Tibial nerve (tissue), 4 donors: ENCODE measurements around the gene SLC24A3. TPM values are rescaled to one million over a fixed set of nuclear protein-coding genes. Genes with fewer than 3 reads are reported as not detected.

ENCODE experiments used
- DNase-seq, 2 donors: peaks; one replicate each; pipeline ENCODE4 v3.0.0-alpha.2; 2019; ENCODE audit warnings: low spot score in 2 of 2
- H3K27ac ChIP-seq, 4 donors: fragments of 200-600 bp; sonication (generic) in 3 of 4; one replicate each; pipeline ENCODE4 v1.5.1; 2017 to 2019; ENCODE audit warnings: mild to moderate bottlenecking in 1 of 4
- H3K27me3 ChIP-seq, 2 donors: fragments of 200-600 bp; sonication (generic) in 1 of 2; one replicate each; pipeline versions ENCODE4 v1.5.1 to v1.6.0; 2017 to 2019
- H3K36me3 ChIP-seq, 3 donors: fragments of 200-600 bp; sonication (generic); one replicate each; pipeline ENCODE4 v1.5.1; 2018 to 2019
- H3K4me1 ChIP-seq, 4 donors: fragments of 200-600 bp; sonication (generic) in 3 of 4; one replicate each; pipeline ENCODE4 v1.5.1; 2017 to 2019
- H3K4me3 ChIP-seq, 4 donors: fragments of 200-600 bp; sonication (generic) in 3 of 4; one replicate each; pipeline ENCODE4 v1.5.1; 2017 to 2019; ENCODE audit warnings: mild to moderate bottlenecking in 1 of 4, moderate library complexity in 1 of 4
- H3K9me3 ChIP-seq, 4 donors: fragments of 200-600 bp; sonication (generic) in 3 of 4; one replicate each; pipeline ENCODE4 v1.5.1; 2017 to 2019
- CTCF ChIP-seq, 5 experiments: fragments of 200-600 bp in 3 of 5; fragments of 450-650 bp in 2 of 5; sonication (generic) in 3 of 5; IDR thresholded peaks; one replicate each; pipeline ENCODE4 v1.5.1; 2016 to 2019; ENCODE audit warnings: antibody characterized with exemption in 5 of 5, mild to moderate bottlenecking in 3 of 5, moderate library complexity in 2 of 5
- EP300 ChIP-seq, 2 donors: sonication (generic); formaldehyde crosslinking; IDR thresholded peaks; one replicate each; pipeline ENCODE4 v1.6.1; 2017; ENCODE audit warnings: antibody characterized with exemption in 2 of 2, mild to moderate bottlenecking in 1 of 2
- POLR2A ChIP-seq, 2 donors: fragments of 450-650 bp; IDR thresholded peaks; one replicate each; pipeline ENCODE4 v1.6.1; 2017; ENCODE audit warnings: antibody characterized with exemption in 2 of 2, mild to moderate bottlenecking in 2 of 2, moderate library complexity in 2 of 2
- WGBS, 2 donors: methylation state at CpG; one replicate each; pipeline ENCODE4 v1.1.5; 2018; 5-methylcytosine and 5-hydroxymethylcytosine counted together
- total RNA-seq, 4 donors: library from RNA; depleted of rRNA; stranded (reverse); fragments of >200 nt; gene quantifications; one replicate each; pipeline ENCODE4 v1.1.0, GENCODE V29; 2016

The SLC24A3 gene
- total RNA-seq, 4 donors from 2014 or later: 1.3 to 4.0 (median 2.7) TPM

GRCh38 chr20:19304389-19304788 lies 91.9 kb downstream of the SLC24A3 start:
- H3K27me3 ChIP-seq: no peaks in the 10 kb centered on the region
- H3K4me3 ChIP-seq: no peak overlapping the region
- H3K27ac ChIP-seq: no peak overlapping the region
- no peak for TF ChIP-seq POLR2A (IDR thresholded peaks at IDR 0.05)
- no peak for TF ChIP-seq EP300 (IDR thresholded peaks at IDR 0.05)
- no peak for TF ChIP-seq CTCF (IDR thresholded peaks at IDR 0.05)
- H3K36me3 ChIP-seq: no peaks in the 10 kb centered on the region
- no peak for DNase-seq
- H3K4me1 ChIP-seq: no peaks in the 10 kb centered on the region
- H3K9me3 ChIP-seq: peaks cover 0 to 9% (median 0%) of the 10 kb centered on the region in 4 donors
- 70 to 74% methylated on average over 5 of the region's 5 CpGs for WGBS, 2 donors

DNA sequence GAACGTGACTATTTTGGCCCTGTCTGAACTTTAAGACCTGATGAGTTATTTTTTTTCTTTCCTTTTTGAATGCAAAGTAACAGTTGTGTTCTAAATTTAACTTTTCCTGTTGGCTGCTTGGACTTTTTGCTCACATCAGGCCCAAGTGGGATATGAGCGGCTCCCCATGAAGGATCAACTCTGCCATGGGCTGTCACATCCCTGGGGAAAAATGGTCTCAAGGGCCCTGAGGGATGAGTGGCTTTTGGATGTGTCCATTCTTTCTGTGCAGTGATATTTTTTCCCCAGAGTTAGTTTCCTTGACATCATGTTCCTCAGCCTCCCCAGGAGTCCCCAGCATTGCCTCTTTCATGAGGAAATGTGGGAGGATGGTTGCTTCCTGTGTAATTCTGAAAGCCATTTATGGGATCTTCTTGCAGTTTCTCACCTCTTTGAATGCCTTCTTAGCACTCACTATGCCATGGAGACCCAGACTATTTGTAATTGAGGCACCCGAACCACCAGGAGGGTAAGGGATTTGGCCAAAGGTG lies 92.5 kb downstream of the SLC24A3 start:
- H3K9me3 ChIP-seq: peaks cover 0 to 9% (median 0%) of the 10 kb centered on the region in 4 donors
- no peak overlapping the region for H3K4me3 ChIP-seq
- H3K27me3 ChIP-seq: no peaks in the 10 kb centered on the region
- H3K4me1 ChIP-seq: no peaks in the 10 kb centered on the region
- H3K27ac ChIP-seq: no peak overlapping the region
- no peaks in the 10 kb centered on the region for H3K36me3 ChIP-seq
- TF ChIP-seq EP300 (IDR thresholded peaks at IDR 0.05) (no peak), POLR2A (IDR thresholded peaks at IDR 0.05) (no peak), CTCF (IDR thresholded peaks at IDR 0.05) (no peak)
- no peak for DNase-seq
- WGBS, 2 donors: 66 to 72% methylated on average over 3 of the region's 3 CpGs

- Histone ChIP-seq H3K27ac (no peak overlapping the region), H3K36me3 (no peaks in the 10 kb centered on the region), H3K4me1 (no peaks in the 10 kb centered on the region), H3K9me3 (no peaks in the 10 kb centered on the region), H3K4me3 (no peak overlapping the region), H3K27me3 (no peaks in the 10 kb centered on the region)
- DNase-seq: no peak
- no peak for TF ChIP-seq CTCF (IDR thresholded peaks at IDR 0.05)
- TF ChIP-seq POLR2A (IDR thresholded peaks at IDR 0.05): no peak
- TF ChIP-seq EP300 (IDR thresholded peaks at IDR 0.05): no peak
- WGBS, 2 donors: 94% methylated on average over 3 of the region's 3 CpGs
Observed at GRCh38 chr20:19308146-19308545, 95.7 kb downstream of the SLC24A3 start.

- no peak overlapping the region for H3K4me3 ChIP-seq
- TF ChIP-seq POLR2A (IDR thresholded peaks at IDR 0.05): no peak
- TF ChIP-seq CTCF (IDR thresholded peaks at IDR 0.05): no peak
- no peak for TF ChIP-seq EP300 (IDR thresholded peaks at IDR 0.05)
- 81 to 92% methylated on average over 2 of the region's 2 CpGs for WGBS, 2 donors
- DNase-seq: no peak
- H3K27me3 ChIP-seq: no peaks in the 10 kb centered on the region
- no peaks in the 10 kb centered on the region for H3K4me1 ChIP-seq
- no peak overlapping the region for H3K27ac ChIP-seq
- no peaks in the 10 kb centered on the region for H3K36me3 ChIP-seq
- no peaks in the 10 kb centered on the region for H3K9me3 ChIP-seq
Observed at GRCh38 chr20:19310541-19310940, 98.1 kb downstream of the SLC24A3 start.

GRCh38 chr20:19313342-19314069 lies 101.1 kb downstream of the SLC24A3 start:
- H3K27me3 ChIP-seq: no peaks in the 10 kb centered on the region
- no peaks in the 10 kb centered on the region for H3K9me3 ChIP-seq
- H3K4me3 ChIP-seq: no peak overlapping the region
- TF ChIP-seq EP300 (IDR thresholded peaks at IDR 0.05): no peak
- H3K27ac ChIP-seq: no peak overlapping the region
- WGBS, 2 donors: 73 to 75% methylated on average over 6 of the region's 6 CpGs
- no peak for DNase-seq
- H3K4me1 ChIP-seq: peaks cover 0 to 13% (median 0%) of the 10 kb centered on the region in 4 donors
- no peaks in the 10 kb centered on the region for H3K36me3 ChIP-seq
